Neuron (in vitro differentiated cells): Measurements from ENCODE around the gene GTF3C1.

Experiments used
- H2AFZ ChIP-seq: one replicate; pipeline ENCODE4 v1.6.1; 2013; ENCODE audit warnings: low read depth, mild to moderate bottlenecking, inconsistent platforms, low read length, moderate library complexity
- H3K27me3 ChIP-seq: one replicate; pipeline ENCODE4 v1.6.1; 2013; ENCODE audit warnings: low read length; ENCODE audit not compliant: insufficient read depth
- H3K36me3 ChIP-seq: one replicate; pipeline ENCODE4 v1.6.1; 2013; ENCODE audit warnings: low read length; ENCODE audit not compliant: insufficient read depth
- H3K4me1 ChIP-seq: one replicate; pipeline ENCODE4 v1.6.1; 2013; ENCODE audit warnings: low read length; ENCODE audit not compliant: insufficient read depth
- H3K4me3 ChIP-seq: 2 replicates; pipeline ENCODE4 v1.5.1; 2013; ENCODE audit warnings: mild to moderate bottlenecking, low read length, moderate library complexity
- H3K9me3 ChIP-seq: one replicate; pipeline ENCODE4 v1.6.1; 2013; ENCODE audit warnings: low read length

Gene GTF3C1, protein sequence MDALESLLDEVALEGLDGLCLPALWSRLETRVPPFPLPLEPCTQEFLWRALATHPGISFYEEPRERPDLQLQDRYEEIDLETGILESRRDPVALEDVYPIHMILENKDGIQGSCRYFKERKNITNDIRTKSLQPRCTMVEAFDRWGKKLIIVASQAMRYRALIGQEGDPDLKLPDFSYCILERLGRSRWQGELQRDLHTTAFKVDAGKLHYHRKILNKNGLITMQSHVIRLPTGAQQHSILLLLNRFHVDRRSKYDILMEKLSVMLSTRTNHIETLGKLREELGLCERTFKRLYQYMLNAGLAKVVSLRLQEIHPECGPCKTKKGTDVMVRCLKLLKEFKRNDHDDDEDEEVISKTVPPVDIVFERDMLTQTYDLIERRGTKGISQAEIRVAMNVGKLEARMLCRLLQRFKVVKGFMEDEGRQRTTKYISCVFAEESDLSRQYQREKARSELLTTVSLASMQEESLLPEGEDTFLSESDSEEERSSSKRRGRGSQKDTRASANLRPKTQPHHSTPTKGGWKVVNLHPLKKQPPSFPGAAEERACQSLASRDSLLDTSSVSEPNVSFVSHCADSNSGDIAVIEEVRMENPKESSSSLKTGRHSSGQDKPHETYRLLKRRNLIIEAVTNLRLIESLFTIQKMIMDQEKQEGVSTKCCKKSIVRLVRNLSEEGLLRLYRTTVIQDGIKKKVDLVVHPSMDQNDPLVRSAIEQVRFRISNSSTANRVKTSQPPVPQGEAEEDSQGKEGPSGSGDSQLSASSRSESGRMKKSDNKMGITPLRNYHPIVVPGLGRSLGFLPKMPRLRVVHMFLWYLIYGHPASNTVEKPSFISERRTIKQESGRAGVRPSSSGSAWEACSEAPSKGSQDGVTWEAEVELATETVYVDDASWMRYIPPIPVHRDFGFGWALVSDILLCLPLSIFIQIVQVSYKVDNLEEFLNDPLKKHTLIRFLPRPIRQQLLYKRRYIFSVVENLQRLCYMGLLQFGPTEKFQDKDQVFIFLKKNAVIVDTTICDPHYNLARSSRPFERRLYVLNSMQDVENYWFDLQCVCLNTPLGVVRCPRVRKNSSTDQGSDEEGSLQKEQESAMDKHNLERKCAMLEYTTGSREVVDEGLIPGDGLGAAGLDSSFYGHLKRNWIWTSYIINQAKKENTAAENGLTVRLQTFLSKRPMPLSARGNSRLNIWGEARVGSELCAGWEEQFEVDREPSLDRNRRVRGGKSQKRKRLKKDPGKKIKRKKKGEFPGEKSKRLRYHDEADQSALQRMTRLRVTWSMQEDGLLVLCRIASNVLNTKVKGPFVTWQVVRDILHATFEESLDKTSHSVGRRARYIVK (N-terminal part only)

DNA sequence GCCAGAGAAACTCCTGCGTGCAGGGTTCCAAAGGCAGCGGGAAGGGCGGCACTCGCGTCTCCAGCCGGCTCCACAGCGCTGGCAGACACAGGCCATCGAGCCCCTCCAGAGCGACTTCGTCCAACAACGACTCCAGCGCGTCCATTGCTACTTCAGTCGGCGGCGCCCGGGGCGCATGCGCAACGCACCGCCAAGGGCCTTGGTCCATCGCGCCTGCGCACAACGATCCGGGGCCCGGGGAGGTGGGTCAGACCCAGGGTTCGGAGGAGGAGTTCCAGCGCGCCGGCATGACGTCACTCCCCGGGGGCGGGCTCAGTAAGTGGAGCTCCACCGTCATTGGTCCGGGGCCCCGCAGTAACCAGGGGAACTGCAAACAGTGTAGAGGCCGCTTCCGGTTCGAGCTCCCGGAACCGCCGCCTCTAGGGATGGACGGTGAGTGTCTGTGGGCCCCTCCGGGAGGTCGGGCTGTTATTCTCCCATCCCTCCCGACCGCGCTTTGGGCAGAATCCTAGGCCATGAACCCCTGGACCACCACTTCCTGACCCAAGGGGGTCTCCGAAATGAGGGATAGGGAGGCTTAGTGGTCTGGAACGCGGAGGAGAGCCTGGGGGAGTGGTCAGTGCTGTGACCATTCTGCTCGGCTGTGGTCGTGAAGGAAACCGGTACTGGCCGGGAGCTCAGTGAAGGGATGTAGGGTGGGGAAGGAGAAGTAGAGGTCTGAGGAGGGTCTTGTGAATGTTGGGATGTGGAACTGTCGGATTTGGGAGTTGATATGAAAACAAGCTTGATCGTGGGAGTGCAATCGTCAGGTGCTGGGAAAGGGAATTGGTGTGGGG is at the start of gene GTF3C1, which contains the start of gene KATNIP:
Gene GTF3C1 (minus strand): TSS at position 168 of the 836 bp plus-strand sequence. CDS start 23 bp downstream, at position 145.
Gene KATNIP (plus strand): TSS at position 399 of the 836 bp plus-strand sequence. CDS start 27 bp downstream, at position 426.
- peaks cover 17% of the 10 kb centered on the region for H3K4me1 ChIP-seq
- no peaks in the 10 kb centered on the region for H3K9me3 ChIP-seq
- peak within 1 kb of the TSS; percentile 94 for H2AFZ ChIP-seq
- peak within 1 kb of the TSS; percentile 97 for H3K4me3 ChIP-seq
- no peaks in the 10 kb centered on the region for H3K27me3 ChIP-seq
- H3K36me3 ChIP-seq: peaks cover 18% of the 10 kb centered on the region

DNA sequence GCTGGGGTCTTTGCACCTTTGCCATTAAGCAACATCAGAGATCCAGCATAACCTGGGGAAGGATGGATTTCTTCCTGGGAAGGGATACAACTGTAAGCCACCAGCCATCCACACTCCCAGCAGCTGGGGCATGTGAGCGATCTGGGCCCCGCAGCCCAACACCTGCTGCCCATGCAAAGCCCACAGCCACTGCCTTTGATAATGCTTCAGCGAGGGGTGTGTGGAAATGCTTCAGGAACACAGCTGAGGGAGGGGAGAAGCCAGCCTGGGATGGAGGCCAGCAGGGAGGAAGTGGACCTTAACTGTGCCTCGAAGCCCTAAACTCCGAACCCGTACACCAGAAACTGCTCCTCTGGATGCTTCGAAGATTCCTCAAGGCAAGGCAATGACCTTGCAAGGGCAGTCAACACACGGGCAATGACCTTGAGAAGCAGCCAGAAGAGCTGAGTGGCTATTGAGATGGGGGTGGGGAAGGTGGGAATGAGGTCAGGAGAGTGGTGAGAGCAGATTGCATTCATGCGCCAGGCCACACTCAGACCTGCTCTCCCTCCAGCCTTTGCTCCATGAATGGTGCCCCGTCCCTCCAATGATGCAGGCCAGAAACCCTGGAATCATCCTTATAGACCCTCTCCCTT is 49.3 kb upstream of the GTF3C1 start:
- peaks cover 7% of the 10 kb centered on the region for H3K36me3 ChIP-seq
- H3K4me1 ChIP-seq: no peaks in the 10 kb centered on the region
- no peaks in the 10 kb centered on the region for H3K27me3 ChIP-seq
- H3K4me3 ChIP-seq: no peak overlapping the region
- no peak overlapping the region for H2AFZ ChIP-seq
- H3K9me3 ChIP-seq: no peaks in the 10 kb centered on the region

DNA sequence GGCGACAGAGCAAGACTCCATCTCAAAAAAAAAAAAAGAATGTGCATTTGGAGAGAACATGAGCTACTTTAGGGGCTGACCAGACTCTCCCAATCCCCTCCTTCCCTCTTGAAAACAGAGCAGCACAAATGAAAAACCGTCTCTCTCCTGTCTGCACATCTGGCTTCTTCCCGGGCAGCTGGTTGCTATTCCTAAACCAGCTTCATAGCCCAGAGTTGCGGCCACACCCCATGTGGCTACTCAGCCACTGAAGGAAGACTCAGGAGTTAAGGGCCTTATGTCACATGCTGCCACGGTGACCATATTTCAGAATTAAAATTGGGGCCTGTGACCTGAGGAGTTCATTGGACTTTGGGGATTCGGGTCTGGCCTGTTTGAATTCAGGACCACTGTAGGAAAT is 48.5 kb upstream of the GTF3C1 start:
- Histone ChIP-seq H3K36me3 (peaks cover 7% of the 10 kb centered on the region), H3K4me3 (no peak overlapping the region), H3K9me3 (no peaks in the 10 kb centered on the region), H3K27me3 (no peaks in the 10 kb centered on the region), H2AFZ (no peak overlapping the region), H3K4me1 (no peaks in the 10 kb centered on the region)

DNA sequence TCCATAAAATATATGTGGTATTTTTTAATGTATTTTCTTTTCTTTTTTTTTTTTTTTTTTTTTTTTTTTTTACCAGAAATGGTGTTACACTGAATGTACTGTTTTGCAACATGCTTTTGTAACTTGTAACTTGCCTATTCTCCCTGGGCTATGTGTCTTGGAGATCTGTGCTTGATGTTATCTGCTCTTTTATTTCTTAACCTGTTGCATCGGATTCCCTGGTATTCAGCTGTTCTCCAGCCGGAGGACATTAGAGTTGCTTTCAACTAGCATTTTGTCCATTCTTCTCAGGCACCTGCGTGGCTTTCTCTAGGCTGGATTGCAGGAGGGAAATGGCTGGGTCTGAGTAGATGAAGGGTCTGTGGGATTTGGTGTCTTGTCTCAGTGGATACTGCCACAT is 47.6 kb upstream of the GTF3C1 start:
- Histone ChIP-seq H3K27me3 (no peaks in the 10 kb centered on the region), H3K4me3 (no peak overlapping the region), H3K9me3 (no peaks in the 10 kb centered on the region), H3K36me3 (peaks cover 7% of the 10 kb centered on the region), H2AFZ (no peak overlapping the region), H3K4me1 (no peaks in the 10 kb centered on the region)

DNA sequence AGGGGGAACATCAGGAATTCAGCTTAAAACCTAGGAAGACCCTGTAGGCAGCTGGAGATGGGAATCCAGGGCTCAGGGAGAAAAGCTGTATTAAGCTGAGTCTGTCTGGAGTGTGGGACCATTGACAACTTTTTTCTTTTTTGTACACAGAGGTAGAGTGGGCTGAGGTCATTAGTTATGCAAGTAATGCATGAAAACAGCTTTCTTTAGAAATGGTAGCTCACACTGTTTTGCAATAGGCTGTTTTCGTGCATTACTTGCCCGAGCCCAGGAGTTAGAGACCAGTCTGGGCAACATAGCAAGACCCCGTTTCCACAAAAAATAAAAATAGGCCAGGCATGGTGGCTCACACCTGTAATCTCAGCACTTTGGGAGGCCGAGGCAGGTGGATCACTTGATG is 46.7 kb upstream of the GTF3C1 start:
- no peaks in the 10 kb centered on the region for H3K9me3 ChIP-seq
- no peak overlapping the region for H3K4me3 ChIP-seq
- no peaks in the 10 kb centered on the region for H3K4me1 ChIP-seq
- H2AFZ ChIP-seq: no peak overlapping the region
- no peaks in the 10 kb centered on the region for H3K27me3 ChIP-seq
- peaks cover 3% of the 10 kb centered on the region for H3K36me3 ChIP-seq

DNA sequence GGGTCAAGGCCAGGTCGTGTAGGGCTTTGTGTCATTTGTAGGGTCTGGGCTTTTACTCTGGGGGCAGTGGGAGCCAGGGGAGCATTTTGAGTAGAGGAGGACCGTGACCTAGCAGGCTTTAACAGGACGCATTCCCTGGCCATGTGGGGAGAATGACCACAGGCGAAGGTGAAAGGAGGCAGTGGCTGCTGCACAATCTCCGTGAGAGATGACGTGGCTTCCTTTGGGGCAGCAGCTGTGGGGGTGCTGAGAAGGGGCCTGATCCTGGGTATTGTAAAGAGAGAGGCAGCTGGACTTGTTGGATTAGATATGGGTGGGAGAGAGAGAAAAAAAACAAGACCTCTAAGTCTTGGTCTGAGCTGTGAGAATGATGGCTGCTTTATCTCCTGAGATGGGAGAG is 46.3 kb upstream of the GTF3C1 start:
- Histone ChIP-seq H3K36me3 (peaks cover 3% of the 10 kb centered on the region), H2AFZ (no peak overlapping the region), H3K4me3 (no peak overlapping the region), H3K4me1 (no peaks in the 10 kb centered on the region), H3K27me3 (no peaks in the 10 kb centered on the region), H3K9me3 (no peaks in the 10 kb centered on the region)

DNA sequence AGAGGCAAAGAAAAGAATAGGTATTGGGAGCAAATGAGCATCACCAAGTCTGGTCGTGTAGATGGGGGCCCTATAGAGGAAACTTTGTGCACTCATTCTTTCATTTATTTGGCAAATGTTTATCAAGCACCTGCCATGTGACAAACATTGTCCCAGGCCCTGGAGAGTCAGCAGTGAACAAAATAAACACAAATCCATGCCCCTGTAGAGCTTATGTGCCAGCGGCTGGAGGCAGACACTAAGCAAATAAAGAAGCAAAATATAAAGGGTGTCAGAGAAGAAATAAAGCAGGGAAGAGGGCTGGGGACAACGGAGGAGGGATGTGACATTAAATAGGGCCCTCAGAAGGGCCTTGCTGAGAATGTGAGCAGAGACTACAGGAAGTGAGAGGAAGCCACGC is 45.8 kb upstream of the GTF3C1 start:
- no peaks in the 10 kb centered on the region for H3K9me3 ChIP-seq
- H3K4me1 ChIP-seq: no peaks in the 10 kb centered on the region
- H2AFZ ChIP-seq: no peak overlapping the region
- H3K27me3 ChIP-seq: no peaks in the 10 kb centered on the region
- H3K36me3 ChIP-seq: peaks cover 3% of the 10 kb centered on the region
- no peak overlapping the region for H3K4me3 ChIP-seq

DNA sequence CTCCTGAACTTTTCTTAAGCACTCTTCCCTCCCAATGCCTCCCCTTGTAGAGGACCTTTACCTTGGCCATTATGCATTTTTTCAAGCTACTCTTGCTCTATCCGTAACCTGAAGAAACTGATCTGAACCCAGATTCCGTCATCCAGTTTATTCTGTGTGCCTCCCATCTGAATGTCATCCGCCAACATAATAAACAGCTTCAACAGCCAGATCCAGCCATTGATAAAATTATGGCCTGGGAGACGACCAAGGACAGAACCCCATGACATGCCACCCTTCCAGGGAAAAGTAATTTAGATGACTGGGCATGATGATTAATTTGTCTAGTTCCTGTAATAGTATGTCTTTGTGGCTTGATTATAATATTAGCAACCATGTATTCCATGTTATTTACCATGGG is 42.1 kb upstream of the GTF3C1 start:
- Histone ChIP-seq H3K9me3 (no peaks in the 10 kb centered on the region), H3K36me3 (peaks cover 3% of the 10 kb centered on the region), H3K4me3 (no peak overlapping the region), H2AFZ (no peak overlapping the region), H3K4me1 (no peaks in the 10 kb centered on the region), H3K27me3 (no peaks in the 10 kb centered on the region)

DNA sequence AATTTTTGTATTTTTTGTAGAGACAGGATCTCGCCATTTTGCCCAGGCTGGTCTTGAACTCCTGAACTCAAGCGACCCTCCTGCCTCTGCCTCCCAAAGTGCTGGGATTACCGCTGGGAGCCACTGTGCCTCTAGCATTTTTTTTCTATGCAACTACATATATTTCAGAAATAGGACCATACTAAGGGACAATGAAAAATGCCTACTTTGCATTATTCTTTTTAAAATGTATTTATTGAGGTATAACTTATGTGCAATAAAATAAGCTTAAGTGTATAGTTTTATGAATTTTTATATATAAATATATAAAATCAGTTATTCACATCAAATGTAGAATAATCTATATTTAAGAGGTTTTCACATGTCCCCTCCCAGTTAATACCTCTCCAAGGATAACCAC is 38.3 kb upstream of the GTF3C1 start:
- Histone ChIP-seq H2AFZ (no peak overlapping the region), H3K27me3 (no peaks in the 10 kb centered on the region), H3K36me3 (peaks cover 7% of the 10 kb centered on the region), H3K4me1 (no peaks in the 10 kb centered on the region), H3K9me3 (peaks cover 5% of the 10 kb centered on the region), H3K4me3 (no peak overlapping the region)

DNA sequence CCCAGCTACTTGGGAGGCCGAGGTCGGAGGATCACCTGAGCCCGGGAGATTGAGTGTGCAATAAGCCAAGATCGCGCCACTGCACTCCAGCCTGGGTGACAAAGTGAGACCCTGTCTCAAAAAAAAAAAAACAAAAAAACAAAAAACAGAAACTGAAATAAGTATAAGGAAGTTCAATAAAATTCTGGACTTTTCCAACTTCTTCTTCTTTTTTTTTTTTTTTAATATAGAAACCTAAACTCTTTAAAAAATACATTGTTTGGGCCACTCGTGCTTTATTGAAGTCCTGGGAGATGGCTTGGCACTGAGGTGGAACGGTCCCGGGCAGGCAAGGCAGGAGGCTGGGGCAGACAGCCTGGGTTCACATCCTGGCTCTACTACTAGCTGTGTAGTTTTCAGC is 37.0 kb upstream of the GTF3C1 start:
- no peaks in the 10 kb centered on the region for H3K27me3 ChIP-seq
- peaks cover 14% of the 10 kb centered on the region for H3K36me3 ChIP-seq
- H3K4me3 ChIP-seq: no peak overlapping the region
- H2AFZ ChIP-seq: no peak overlapping the region
- H3K4me1 ChIP-seq: no peaks in the 10 kb centered on the region
- peaks cover 7% of the 10 kb centered on the region for H3K9me3 ChIP-seq

DNA sequence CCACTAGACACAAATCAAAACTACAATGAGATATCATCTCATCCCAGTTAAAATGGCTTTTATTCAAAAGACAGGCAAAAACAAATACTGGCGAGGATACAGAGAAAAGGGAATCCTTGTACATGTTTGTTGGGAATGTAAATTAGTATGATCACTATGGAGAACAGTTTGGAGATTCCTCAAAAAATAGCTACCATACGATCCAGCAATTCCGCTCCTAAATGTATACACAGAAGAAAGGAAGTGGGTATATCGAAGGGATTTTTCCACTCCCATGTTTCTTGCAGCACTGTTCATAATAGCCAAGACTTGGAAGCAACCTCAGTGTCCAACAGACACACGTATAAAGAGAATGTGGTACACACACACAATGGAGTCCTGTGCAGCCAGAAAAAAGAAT is 35.5 kb upstream of the GTF3C1 start:
- Histone ChIP-seq H3K4me1 (no peaks in the 10 kb centered on the region), H3K9me3 (peaks cover 7% of the 10 kb centered on the region), H2AFZ (no peak overlapping the region), H3K36me3 (peaks cover 16% of the 10 kb centered on the region), H3K4me3 (no peak overlapping the region), H3K27me3 (no peaks in the 10 kb centered on the region)

DNA sequence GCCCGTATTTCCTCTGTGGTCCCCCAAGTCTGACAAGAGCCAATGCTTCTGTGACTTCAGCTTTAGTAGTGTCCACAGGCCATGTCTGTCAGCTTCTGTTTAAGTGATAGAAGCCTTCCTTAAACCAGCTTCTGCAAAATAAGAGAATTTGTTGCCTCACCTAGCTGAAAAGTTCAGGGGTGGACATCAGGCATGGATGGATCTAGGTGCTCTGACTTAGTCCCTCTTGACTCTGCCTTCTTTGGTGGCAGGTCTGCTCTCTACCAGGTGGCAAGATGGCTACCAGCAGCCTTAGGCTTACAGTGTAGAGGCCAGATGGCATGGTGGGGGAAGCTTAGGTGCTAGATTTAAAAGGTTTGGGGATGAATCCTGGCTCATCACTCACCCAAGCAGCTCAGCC is 33.9 kb upstream of the GTF3C1 start:
- H3K27me3 ChIP-seq: no peaks in the 10 kb centered on the region
- no peak overlapping the region for H2AFZ ChIP-seq
- H3K36me3 ChIP-seq: peaks cover 16% of the 10 kb centered on the region
- no peak overlapping the region for H3K4me3 ChIP-seq
- peaks cover 7% of the 10 kb centered on the region for H3K9me3 ChIP-seq
- no peaks in the 10 kb centered on the region for H3K4me1 ChIP-seq
